ENCODE measurements around the gene MFSD12.

DNA sequence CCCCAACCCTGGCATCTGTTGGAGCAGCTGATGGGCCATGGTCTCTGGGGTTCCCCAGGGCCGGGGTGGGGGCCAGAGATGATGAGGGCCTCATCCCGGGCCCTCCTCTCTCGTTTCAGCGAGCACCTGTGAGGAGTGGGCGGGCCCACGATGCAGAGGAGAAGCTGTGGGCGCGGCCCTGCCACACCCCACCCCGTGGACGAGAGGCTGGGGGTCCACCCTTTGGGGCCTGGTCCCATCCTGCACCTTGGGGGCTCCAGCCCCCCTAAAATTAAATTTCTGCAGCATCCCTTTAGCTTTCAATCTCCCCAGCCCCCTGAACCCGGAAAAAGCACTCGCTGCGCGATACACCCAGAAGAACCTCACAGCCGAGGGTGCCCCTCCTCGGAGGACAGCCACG, 21.0 kb upstream of the MFSD12 start:
- TF ChIP-seq POLR2A (IDR thresholded peaks at IDR 0.05): no peak
- TF ChIP-seq, protein P1, sequence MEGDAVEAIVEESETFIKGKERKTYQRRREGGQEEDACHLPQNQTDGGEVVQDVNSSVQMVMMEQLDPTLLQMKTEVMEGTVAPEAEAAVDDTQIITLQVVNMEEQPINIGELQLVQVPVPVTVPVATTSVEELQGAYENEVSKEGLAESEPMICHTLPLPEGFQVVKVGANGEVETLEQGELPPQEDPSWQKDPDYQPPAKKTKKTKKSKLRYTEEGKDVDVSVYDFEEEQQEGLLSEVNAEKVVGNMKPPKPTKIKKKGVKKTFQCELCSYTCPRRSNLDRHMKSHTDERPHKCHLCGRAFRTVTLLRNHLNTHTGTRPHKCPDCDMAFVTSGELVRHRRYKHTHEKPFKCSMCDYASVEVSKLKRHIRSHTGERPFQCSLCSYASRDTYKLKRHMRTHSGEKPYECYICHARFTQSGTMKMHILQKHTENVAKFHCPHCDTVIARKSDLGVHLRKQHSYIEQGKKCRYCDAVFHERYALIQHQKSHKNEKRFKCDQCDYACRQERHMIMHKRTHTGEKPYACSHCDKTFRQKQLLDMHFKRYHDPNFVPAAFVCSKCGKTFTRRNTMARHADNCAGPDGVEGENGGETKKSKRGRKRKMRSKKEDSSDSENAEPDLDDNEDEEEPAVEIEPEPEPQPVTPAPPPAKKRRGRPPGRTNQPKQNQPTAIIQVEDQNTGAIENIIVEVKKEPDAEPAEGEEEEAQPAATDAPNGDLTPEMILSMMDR (IDR thresholded peaks at IDR 0.05 in 4 of 5, conservative IDR thresholded peaks at IDR 0.05 in 1 of 5): no peak
